ENCODE measurements around the gene MAGEA9B.
A peak's percentile ranks its signal among the peaks of the same experiment; 100 is the strongest.
"Not testable (repeated sequence)": the region's sequence is repeated elsewhere in the genome, so short reads cannot be mapped to it uniquely, and the experiment has no call there.

MAGEA9B gene

GRCh38 chrX:149541521-149542047 lies 45.7 kb downstream of the MAGEA9B start:
- intact Hi-C loops (cut with DNase I; ENCODE audit: low total_unique reads), result no loop called here
- Histone ChIP-seq H3K9me3 (no peaks in the 10 kb centered on the region), H3K27ac (peak overlapping the region; percentile 86 to 90), H3K4me3 (peak overlapping the region; percentile 67 to 74), H3K4me1 (peaks cover 0 to 11% (median 0%) of the 10 kb centered on the region in 4 donors), H3K36me3 (no peaks in the 10 kb centered on the region), H3K27me3 (no peaks in the 10 kb centered on the region)
- DNase-seq, result no peak
- TF ChIP-seq, protein P1, sequence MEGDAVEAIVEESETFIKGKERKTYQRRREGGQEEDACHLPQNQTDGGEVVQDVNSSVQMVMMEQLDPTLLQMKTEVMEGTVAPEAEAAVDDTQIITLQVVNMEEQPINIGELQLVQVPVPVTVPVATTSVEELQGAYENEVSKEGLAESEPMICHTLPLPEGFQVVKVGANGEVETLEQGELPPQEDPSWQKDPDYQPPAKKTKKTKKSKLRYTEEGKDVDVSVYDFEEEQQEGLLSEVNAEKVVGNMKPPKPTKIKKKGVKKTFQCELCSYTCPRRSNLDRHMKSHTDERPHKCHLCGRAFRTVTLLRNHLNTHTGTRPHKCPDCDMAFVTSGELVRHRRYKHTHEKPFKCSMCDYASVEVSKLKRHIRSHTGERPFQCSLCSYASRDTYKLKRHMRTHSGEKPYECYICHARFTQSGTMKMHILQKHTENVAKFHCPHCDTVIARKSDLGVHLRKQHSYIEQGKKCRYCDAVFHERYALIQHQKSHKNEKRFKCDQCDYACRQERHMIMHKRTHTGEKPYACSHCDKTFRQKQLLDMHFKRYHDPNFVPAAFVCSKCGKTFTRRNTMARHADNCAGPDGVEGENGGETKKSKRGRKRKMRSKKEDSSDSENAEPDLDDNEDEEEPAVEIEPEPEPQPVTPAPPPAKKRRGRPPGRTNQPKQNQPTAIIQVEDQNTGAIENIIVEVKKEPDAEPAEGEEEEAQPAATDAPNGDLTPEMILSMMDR (IDR thresholded peaks at IDR 0.05), result no peak

- intact Hi-C loops (cut with DNase I; ENCODE audit: low total_unique reads), result no loop called here
- H3K9me3 ChIP-seq, result no peaks in the 10 kb centered on the region
- TF ChIP-seq, protein P1 (IDR thresholded peaks at IDR 0.05), result no peak
Measured at GRCh38 chrX:149540621-149541520, 46.4 kb downstream of the MAGEA9B start, which contains the start of gene EOLA1. TSS of gene EOLA1 (plus strand) at chrX:149541012. CDS start at chrX:149545631, 4,619 bp downstream.

GRCh38 chrX:149540131-149540620 lies 47.1 kb downstream of the MAGEA9B start:
- DNase-seq, result peak; percentile 93 to 96
- H3K9me3 ChIP-seq, result no peaks in the 10 kb centered on the region
- TF ChIP-seq, protein P1 (IDR thresholded peaks at IDR 0.05), result no peak
- H3K4me3 ChIP-seq, result peak overlapping the region; percentile 67 to 74
- no peaks in the 10 kb centered on the region for H3K27me3 ChIP-seq
- peak overlapping the region; percentile 86 to 90 for H3K27ac ChIP-seq
- peaks cover 0 to 6% (median 0%) of the 10 kb centered on the region in 3 donors for H3K36me3 ChIP-seq
- peaks cover 0 to 11% (median 0%) of the 10 kb centered on the region in 4 donors for H3K4me1 ChIP-seq
- intact Hi-C loops (cut with DNase I; ENCODE audit: low total_unique reads), result no loop called here

More at GRCh38 chrX:149540621-149541520, 46.4 kb downstream of the MAGEA9B start, which contains the start of gene EOLA1:
- peak; percentile 84 to 89 for DNase-seq
- Histone ChIP-seq H3K27me3 (no peaks in the 10 kb centered on the region), H3K36me3 (peaks cover 0 to 4% (median 0%) of the 10 kb centered on the region in 3 donors), H3K4me1 (peaks cover 0 to 11% (median 0%) of the 10 kb centered on the region in 4 donors), H3K4me3 (peak within 1 kb of the TSS; percentile 67 to 74), H3K27ac (peak within 1 kb of the TSS; percentile 86 to 90)

- Histone ChIP-seq H3K27ac (peak overlapping the region; percentile 79 to 86), H3K36me3 (peaks cover 0 to 9% (median 0%) of the 10 kb centered on the region in 3 donors), H3K27me3 (no peaks in the 10 kb centered on the region), H3K4me1 (peaks cover 0 to 11% (median 0%) of the 10 kb centered on the region in 4 donors), H3K4me3 (peak overlapping the region; percentile 67 to 74), H3K9me3 (no peaks in the 10 kb centered on the region)
- intact Hi-C loops (cut with DNase I; ENCODE audit: low total_unique reads), result no loop called here
- peak; percentile 92 to 96 for DNase-seq
- TF ChIP-seq, protein P1 (IDR thresholded peaks at IDR 0.05), result no peak
Measured at GRCh38 chrX:149539283-149540130, 47.8 kb downstream of the MAGEA9B start.

DNA sequence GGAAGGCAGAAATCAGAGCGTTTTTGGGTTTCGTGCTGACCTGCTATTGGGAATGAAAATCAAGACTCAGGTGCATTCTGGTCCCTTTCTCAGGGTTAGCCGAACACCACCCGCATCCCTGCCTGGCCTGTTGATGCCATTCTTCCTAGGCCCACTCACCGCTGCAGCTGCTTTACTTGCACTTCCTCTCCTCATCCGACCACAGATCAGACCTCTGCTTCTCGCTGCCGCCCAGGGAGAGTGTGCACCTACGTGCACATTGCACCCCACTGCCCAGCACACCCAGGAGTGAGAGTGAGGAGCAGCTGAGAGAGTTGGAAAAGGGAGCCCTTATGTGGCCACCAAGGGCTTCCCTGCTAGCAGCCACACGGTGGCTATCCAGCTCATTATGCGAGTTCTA lies 49.8 kb downstream of the MAGEA9B start:
- DNase-seq; intact Hi-C loops (cut with DNase I; ENCODE audit: low total_unique reads): not testable (repeated sequence)

DNA sequence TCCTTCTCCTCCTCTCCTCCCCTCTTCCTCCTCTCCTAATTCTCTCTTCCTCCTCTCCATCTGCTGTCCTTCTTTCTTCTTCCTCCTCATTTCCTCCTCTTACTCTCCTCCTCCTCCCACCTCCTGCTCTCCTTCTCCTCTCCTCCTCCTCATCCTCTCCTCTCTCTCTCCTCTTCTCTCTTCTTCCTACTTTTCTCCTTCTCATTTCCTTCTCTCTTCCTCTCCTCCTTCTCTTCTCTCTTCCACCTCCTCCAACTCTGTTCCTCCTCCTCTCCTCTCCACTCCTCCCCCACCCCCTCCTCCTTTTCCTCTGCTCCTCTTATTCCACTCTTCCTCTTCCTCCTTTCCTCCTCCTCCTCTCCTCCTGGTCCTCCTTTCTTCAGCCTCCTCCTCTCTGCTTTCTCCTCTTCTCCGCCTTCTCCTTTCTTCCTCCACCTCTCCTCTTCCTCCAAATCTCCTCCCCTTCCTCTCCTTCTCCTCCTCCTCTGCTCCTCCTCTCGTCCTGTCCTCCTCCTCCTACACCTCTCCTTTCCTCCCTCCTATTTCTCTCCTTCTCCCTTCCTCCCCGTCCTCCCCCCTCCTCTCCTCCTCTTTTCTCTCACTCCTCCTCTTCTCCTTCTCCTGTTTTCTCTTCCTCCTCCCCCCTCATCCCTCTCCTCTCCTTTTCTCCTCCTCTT lies 52.2 kb downstream of the MAGEA9B start:
- H3K4me3 ChIP-seq; H3K27me3 ChIP-seq; DNase-seq; H3K4me1 ChIP-seq; H3K27ac ChIP-seq; H3K9me3 ChIP-seq; intact Hi-C loops (cut with DNase I; ENCODE audit: low total_unique reads): not testable (repeated sequence)
- peaks cover 0 to 16% (median 0%) of the 10 kb centered on the region in 3 donors for H3K36me3 ChIP-seq

More for the DNA sequence above, 49.8 kb downstream of the MAGEA9B start:
- H3K27me3 ChIP-seq, H3K4me3 ChIP-seq, H3K9me3 ChIP-seq, H3K27ac ChIP-seq: not testable (repeated sequence)
- Histone ChIP-seq H3K36me3 (peaks cover 0 to 16% (median 0%) of the 10 kb centered on the region in 3 donors), H3K4me1 (peaks cover 0 to 11% (median 0%) of the 10 kb centered on the region in 4 donors)

GRCh38 chrX:149533999-149534398 lies 53.3 kb downstream of the MAGEA9B start:
- H3K36me3 ChIP-seq, result peaks cover 0 to 18% (median 0%) of the 10 kb centered on the region in 3 donors
- intact Hi-C loops (cut with DNase I; ENCODE audit: low total_unique reads); H3K4me3 ChIP-seq; H3K4me1 ChIP-seq; DNase-seq; H3K9me3 ChIP-seq; H3K27me3 ChIP-seq; H3K27ac ChIP-seq: not testable (repeated sequence)

DNA sequence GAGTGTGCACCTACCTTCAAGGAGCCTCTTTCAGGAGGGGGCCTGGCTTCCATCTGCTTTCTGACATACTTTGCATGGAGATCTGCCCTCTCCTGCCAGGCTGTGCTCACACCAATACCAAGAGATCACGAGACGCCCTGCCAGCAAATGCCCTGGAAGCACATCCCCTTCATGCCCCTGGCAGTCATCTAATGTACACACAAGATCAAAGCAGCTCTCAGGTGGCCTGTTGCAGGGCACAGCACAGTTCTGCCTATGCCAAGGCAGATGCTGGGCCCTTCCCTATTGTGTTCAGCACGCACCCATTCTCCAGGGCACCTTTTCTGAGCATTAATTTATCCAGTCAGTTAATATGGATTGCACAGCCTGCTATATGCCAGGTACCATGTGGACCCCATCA lies 54.4 kb downstream of the MAGEA9B start:
- H3K4me3 ChIP-seq; DNase-seq; H3K27me3 ChIP-seq; H3K9me3 ChIP-seq; intact Hi-C loops (cut with DNase I; ENCODE audit: low total_unique reads); H3K4me1 ChIP-seq; H3K27ac ChIP-seq: not testable (repeated sequence)
- peaks cover 0 to 20% (median 0%) of the 10 kb centered on the region in 3 donors for H3K36me3 ChIP-seq
